Measurements from ENCODE around the gene KLF6. TPM values are rescaled to one million over a fixed set of nuclear protein-coding genes. Genes with fewer than 3 reads are reported as not detected.
A peak's percentile ranks its signal among the peaks of the same experiment; 100 is the strongest.

The KLF6 gene
- total RNA-seq, 4 donors from 2014 or later, result 23.3 to 84.7 (median 49.8) TPM

- H3K4me3 ChIP-seq, result no peak overlapping the region
- in situ Hi-C loops (cut with MboI; ENCODE audit: low sequenced_read_pairs in 4 of 4) (loop anchor here in 2 of 4 donors (25.0 kb wide), 2 partner anchors 328 to 972 kb away; no protein-coding TSS in a partner anchor), intact Hi-C loops (cut with DNase I; ENCODE audit: low total_unique reads) (no loop called here)
- H3K9me3 ChIP-seq, result no peaks in the 10 kb centered on the region
- TF ChIP-seq, protein P1, sequence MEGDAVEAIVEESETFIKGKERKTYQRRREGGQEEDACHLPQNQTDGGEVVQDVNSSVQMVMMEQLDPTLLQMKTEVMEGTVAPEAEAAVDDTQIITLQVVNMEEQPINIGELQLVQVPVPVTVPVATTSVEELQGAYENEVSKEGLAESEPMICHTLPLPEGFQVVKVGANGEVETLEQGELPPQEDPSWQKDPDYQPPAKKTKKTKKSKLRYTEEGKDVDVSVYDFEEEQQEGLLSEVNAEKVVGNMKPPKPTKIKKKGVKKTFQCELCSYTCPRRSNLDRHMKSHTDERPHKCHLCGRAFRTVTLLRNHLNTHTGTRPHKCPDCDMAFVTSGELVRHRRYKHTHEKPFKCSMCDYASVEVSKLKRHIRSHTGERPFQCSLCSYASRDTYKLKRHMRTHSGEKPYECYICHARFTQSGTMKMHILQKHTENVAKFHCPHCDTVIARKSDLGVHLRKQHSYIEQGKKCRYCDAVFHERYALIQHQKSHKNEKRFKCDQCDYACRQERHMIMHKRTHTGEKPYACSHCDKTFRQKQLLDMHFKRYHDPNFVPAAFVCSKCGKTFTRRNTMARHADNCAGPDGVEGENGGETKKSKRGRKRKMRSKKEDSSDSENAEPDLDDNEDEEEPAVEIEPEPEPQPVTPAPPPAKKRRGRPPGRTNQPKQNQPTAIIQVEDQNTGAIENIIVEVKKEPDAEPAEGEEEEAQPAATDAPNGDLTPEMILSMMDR (IDR thresholded peaks at IDR 0.05 in 4 of 5, conservative IDR thresholded peaks at IDR 0.05 in 1 of 5), result no peak
- no peak for TF ChIP-seq POLR2A (IDR thresholded peaks at IDR 0.05)
- H3K4me1 ChIP-seq, result no peaks in the 10 kb centered on the region
- no peak overlapping the region for H3K27ac ChIP-seq
- no peaks in the 10 kb centered on the region for H3K36me3 ChIP-seq
- ATAC-seq (no peak), DNase-seq (no peak)
- H3K27me3 ChIP-seq, result no peaks in the 10 kb centered on the region
Observed at GRCh38 chr10:3790272-3790671, 5.3 kb upstream of the KLF6 start.

DNA sequence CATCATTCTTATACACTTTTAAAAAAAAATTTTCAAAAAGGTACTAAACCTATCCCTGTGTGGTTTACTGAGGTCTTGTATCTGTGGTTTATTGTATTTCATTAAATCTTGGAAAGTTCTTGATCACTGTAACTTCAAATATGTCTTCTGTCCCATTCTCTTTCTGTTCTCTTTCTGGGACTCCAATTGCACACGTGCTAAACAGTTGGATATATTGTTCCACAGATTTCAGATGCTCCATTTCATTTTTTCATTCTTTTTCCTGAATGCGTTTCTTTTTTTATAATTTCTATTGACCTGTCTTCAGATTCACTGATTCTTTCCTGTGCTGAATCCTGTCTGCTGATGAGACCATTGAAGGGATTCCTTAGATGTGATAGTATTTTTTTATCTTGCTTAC, 4.6 kb upstream of the KLF6 start:
- no peak for TF ChIP-seq POLR2A (IDR thresholded peaks at IDR 0.05)
- TF ChIP-seq, protein P1 (IDR thresholded peaks at IDR 0.05 in 4 of 5, conservative IDR thresholded peaks at IDR 0.05 in 1 of 5), result no peak
- no peaks in the 10 kb centered on the region for H3K4me1 ChIP-seq
- intact Hi-C loops (cut with DNase I; ENCODE audit: low total_unique reads) (loop anchor here (10.0 kb wide), 1 partner anchor 455 kb away; no protein-coding TSS in a partner anchor), in situ Hi-C loops (cut with MboI; ENCODE audit: low sequenced_read_pairs in 4 of 4) (loop anchor here in 2 of 4 donors (25.0 kb wide), 2 partner anchors 327 to 973 kb away; no protein-coding TSS in a partner anchor)
- DNase-seq, result no peak
- no peak for ATAC-seq
- H3K27me3 ChIP-seq, result no peaks in the 10 kb centered on the region
- H3K27ac ChIP-seq, result no peak overlapping the region
- H3K36me3 ChIP-seq, result no peaks in the 10 kb centered on the region
- no peaks in the 10 kb centered on the region for H3K9me3 ChIP-seq
- no peak overlapping the region for H3K4me3 ChIP-seq

- Histone ChIP-seq H3K4me1 (no peaks in the 10 kb centered on the region), H3K27ac (peak overlapping the region; percentile 97 to 100 (median 100)), H3K9me3 (no peaks in the 10 kb centered on the region), H3K36me3 (no peaks in the 10 kb centered on the region), H3K4me3 (no peak overlapping the region), H3K27me3 (no peaks in the 10 kb centered on the region)
- TF ChIP-seq, protein P1 (IDR thresholded peaks at IDR 0.05 in 4 of 5, conservative IDR thresholded peaks at IDR 0.05 in 1 of 5), result no peak
- TF ChIP-seq POLR2A (IDR thresholded peaks at IDR 0.05), result no peak
- ATAC-seq, result no peak
- in situ Hi-C loops (cut with MboI; ENCODE audit: low sequenced_read_pairs in 4 of 4), result loop anchor here in 2 of 4 donors (25.0 kb wide), 2 partner anchors 326 to 974 kb away; no protein-coding TSS in a partner anchor
- no peak for DNase-seq
- intact Hi-C loops (cut with DNase I; ENCODE audit: low total_unique reads), result loop anchor here (1.0 to 10.0 kb wide), 2 partner anchors 12 to 457 kb away; no protein-coding TSS in a partner anchor
Observed at GRCh38 chr10:3787816-3788215, 2.8 kb upstream of the KLF6 start.

DNA sequence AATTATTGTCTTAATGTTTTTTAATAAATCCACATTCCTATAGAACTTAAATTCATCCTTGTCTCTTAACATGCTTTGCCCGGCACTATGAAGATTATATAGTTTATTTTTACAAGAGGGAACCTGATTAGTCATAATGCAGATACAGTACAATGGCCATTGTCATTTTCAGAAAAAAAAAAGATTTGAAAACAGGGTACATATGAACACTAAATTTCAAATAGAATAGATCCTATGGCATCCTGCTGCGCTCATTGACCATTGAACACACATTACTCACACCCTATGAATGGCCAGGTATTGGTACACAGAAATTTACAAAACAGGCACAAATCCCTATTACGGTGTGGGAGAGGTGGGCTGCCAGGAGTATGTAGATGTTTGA, 2.0 kb upstream of the KLF6 start:
- H3K4me1 ChIP-seq, result peaks cover 0 to 1% of the 10 kb centered on the region in 2 donors
- in situ Hi-C loops (cut with MboI; ENCODE audit: low sequenced_read_pairs in 4 of 4) (loop anchor here in 2 of 4 donors (25.0 kb wide), 2 partner anchors 325 to 975 kb away; no protein-coding TSS in a partner anchor), intact Hi-C loops (cut with DNase I; ENCODE audit: low total_unique reads) (loop anchor here (10.0 kb wide), 1 partner anchor 458 kb away; no protein-coding TSS in a partner anchor)
- H3K9me3 ChIP-seq, result no peaks in the 10 kb centered on the region
- no peak for TF ChIP-seq POLR2A (IDR thresholded peaks at IDR 0.05)
- TF ChIP-seq, protein P1 (IDR thresholded peaks at IDR 0.05 in 4 of 5, conservative IDR thresholded peaks at IDR 0.05 in 1 of 5), result no peak
- H3K27ac ChIP-seq, result peak overlapping the region; percentile 97 to 100 (median 100)
- ATAC-seq (no peak), DNase-seq (no peak)
- H3K36me3 ChIP-seq, result peaks cover 0 to 4% of the 10 kb centered on the region in 2 donors
- H3K4me3 ChIP-seq, result no peak overlapping the region
- no peaks in the 10 kb centered on the region for H3K27me3 ChIP-seq

All from gastrocnemius medialis (tissue), 4 donors.